ENCODE measurements around the gene GCNT1. TPM values are rescaled to one million over a fixed set of nuclear protein-coding genes. Genes with fewer than 3 reads are reported as not detected.

Gene GCNT1
- total and polyA plus RNA-seq, 2 of the 4 experiments (the other 2 are of a cell fraction), result 12.5 to 46.6 TPM

- no peaks in the 10 kb centered on the region for H3K9me3 ChIP-seq (ENCODE audit: control insufficient read depth, insufficient read depth, low read length)
- no peaks in the 10 kb centered on the region for H4K20me1 ChIP-seq (ENCODE audit: insufficient read depth, low read length)
- H3K36me3 ChIP-seq (ENCODE audit: control insufficient read depth, insufficient read depth, low read length), result no peaks in the 10 kb centered on the region
- TF ChIP-seq RFX5 (IDR thresholded peaks at IDR 0.05; ENCODE audit: low read depth, low read length) (no peak), RAD21 (IDR thresholded peaks at IDR 0.05; ENCODE audit: low read length) (no peak), POLR2A (IDR thresholded peaks at IDR 0.05; ENCODE audit: low read depth, low read length) (no peak), MAFK (IDR thresholded peaks at IDR 0.05; ENCODE audit: low read depth, low read length) (no peak), BHLHE40 (IDR thresholded peaks at IDR 0.05; ENCODE audit: low read depth, low read length) (no peak)
- H3K9ac ChIP-seq (ENCODE audit: low read depth, low read length), result no peak overlapping the region
- DNase-seq (peak; percentile 10), ATAC-seq (ENCODE audit: low read depth) (no peak)
- H4K8ac ChIP-seq (ENCODE audit: low read depth in 2 of 2, low read length in 2 of 2), result no peak overlapping the region
- H3K79me1 ChIP-seq (ENCODE audit: low read depth in 1 of 2, low read length in 2 of 2), result no peaks in the 10 kb centered on the region
- in situ Hi-C loops (cut with MboI; ENCODE audit: low sequenced_read_pairs) (no loop called here), intact Hi-C loops (cut with micrococcal nuclease) (no loop called here), dilution Hi-C loops (cut with HindIII; ENCODE audit: low sequenced_read_pairs, unreplicated experiment) (no loop called here)
- no peak overlapping the region for H3K18ac ChIP-seq (ENCODE audit: low read depth, low read length)
- no peaks in the 10 kb centered on the region for H3K4me1 ChIP-seq (ENCODE audit: control insufficient read depth, insufficient read depth, low read length)
- no peak overlapping the region for H3K23ac ChIP-seq (ENCODE audit: low read depth, low read length)
- H4K91ac ChIP-seq (ENCODE audit: insufficient read depth, low read depth, low read length), result no peak overlapping the region
- H3K9me1 ChIP-seq (ENCODE audit: insufficient read depth, low read length), result no peaks in the 10 kb centered on the region
- H3K4me2 ChIP-seq (ENCODE audit: low read depth, low read length), result no peak overlapping the region
- H3K56ac ChIP-seq (ENCODE audit: extremely low read depth, insufficient read depth, low read length), result no peak overlapping the region
- H3K4ac ChIP-seq (ENCODE audit: low read depth, low read length), result no peak overlapping the region
- H2AK9ac ChIP-seq (replicated peaks; ENCODE audit: low read depth, low read length, poor library complexity), result no peak overlapping the region
- no peak overlapping the region for H3K27ac ChIP-seq (ENCODE audit: insufficient read depth, low read length)
- no peak overlapping the region for H3K4me3 ChIP-seq (ENCODE audit: insufficient read depth, low read depth, low read length)
- ChIA-PET POLR2A (ENCODE audit: unreplicated experiment) (no interaction called here), CTCF (no interaction called here)
- peak overlapping the region; percentile 52 for H2AFZ ChIP-seq (replicated peaks; ENCODE audit: low read length, poor library complexity)
- H3K27me3 ChIP-seq (ENCODE audit: control insufficient read depth, insufficient read depth, low read length), result no peaks in the 10 kb centered on the region
- H2BK15ac ChIP-seq (ENCODE audit: low read depth, low read length), result no peak overlapping the region
- no peak overlapping the region for H2AK5ac ChIP-seq (ENCODE audit: low read depth, low read length)
- no TSS peak for BruUV-seq (replicated peaks)
- no peak overlapping the region for H2BK120ac ChIP-seq (ENCODE audit: low read depth, low read length)
- H4K5ac ChIP-seq (ENCODE audit: low read depth, low read length), result no peak overlapping the region
- WGBS, 2 experiments (ENCODE audit: extremely low coverage in 2 of 2, insufficient read length in 1 of 2), result 70% methylated on average over 3 of the region's 6 CpGs; no CpG with 5 or more reads in 1 of the 2 experiments
- H2BK20ac ChIP-seq (ENCODE audit: low read depth, low read length), result no peak overlapping the region
- no peak overlapping the region for H2BK5ac ChIP-seq (ENCODE audit: low read depth, low read length, poor library complexity, severe bottlenecking)
- no peak overlapping the region for H3K14ac ChIP-seq (replicated peaks; ENCODE audit: low read depth, low read length)
Measured at GRCh38 chr9:76516350-76516749, 57.4 kb downstream of the GCNT1 start.
